ENCODE results near the gene ERC1. TPM values are rescaled to one million over a fixed set of nuclear protein-coding genes. Genes with fewer than 3 reads are reported as not detected.

ERC1 gene
- total and polyA plus RNA-seq, 2 of the 4 experiments (the other 2 are of a cell fraction), result 11.6 to 25.6 TPM

GRCh38 chr12:1525858-1526257 is 534.8 kb downstream of the ERC1 start:
- no peak overlapping the region for H2AK9ac ChIP-seq (replicated peaks; ENCODE audit: low read depth, low read length, poor library complexity)
- H3K56ac ChIP-seq (ENCODE audit: extremely low read depth, insufficient read depth, low read length), result no peak overlapping the region
- no peak overlapping the region for H4K8ac ChIP-seq (ENCODE audit: low read depth in 2 of 2, low read length in 2 of 2)
- H3K4ac ChIP-seq (ENCODE audit: low read depth, low read length), result no peak overlapping the region
- in situ Hi-C loops (cut with MboI; ENCODE audit: low sequenced_read_pairs) (no loop called here), intact Hi-C loops (cut with micrococcal nuclease) (no loop called here), dilution Hi-C loops (cut with HindIII; ENCODE audit: low sequenced_read_pairs, unreplicated experiment) (no loop called here)
- H3K79me1 ChIP-seq (ENCODE audit: low read depth in 1 of 2, low read length in 2 of 2), result peaks cover 0 to 31% of the 10 kb centered on the region in 2 experiments; a peak in 2 of 4 replicates
- no peak overlapping the region for H3K4me3 ChIP-seq (ENCODE audit: insufficient read depth, low read depth, low read length)
- no peak for ATAC-seq (ENCODE audit: low read depth)
- no peaks in the 10 kb centered on the region for H4K20me1 ChIP-seq (ENCODE audit: insufficient read depth, low read length)
- H3K4me2 ChIP-seq (ENCODE audit: low read depth, low read length), result no peak overlapping the region
- WGBS, 2 experiments (ENCODE audit: extremely low coverage in 2 of 2, insufficient read length in 1 of 2), result 100% methylated on average over 6 of the region's 10 CpGs; no CpG with 5 or more reads in 1 of the 2 experiments
- no peaks in the 10 kb centered on the region for H3K36me3 ChIP-seq (ENCODE audit: control insufficient read depth, insufficient read depth, low read length)
- no peak overlapping the region for H3K14ac ChIP-seq (replicated peaks; ENCODE audit: low read depth, low read length)
- H4K5ac ChIP-seq (ENCODE audit: low read depth, low read length), result no peak overlapping the region
- DNase-seq, result no peak
- peak overlapping the region; percentile 59; the same call in 1 of the 2 replicates for H2AK5ac ChIP-seq (ENCODE audit: low read depth, low read length)
- no peak overlapping the region for H3K23ac ChIP-seq (ENCODE audit: low read depth, low read length)
- ChIA-PET POLR2A (ENCODE audit: unreplicated experiment) (no interaction called here), CTCF (interaction anchor here (0.7 kb wide), 1 partner anchor 8 kb away, joined by 3 read pairs; no protein-coding TSS in a partner anchor)
- peaks cover 11% of the 10 kb centered on the region for H3K4me1 ChIP-seq (ENCODE audit: control insufficient read depth, insufficient read depth, low read length)
- TF ChIP-seq MXI1 (IDR thresholded peaks at IDR 0.05; ENCODE audit: borderline replicate concordance, low read depth, low read length), result no peak
- no peak overlapping the region for H2AFZ ChIP-seq (replicated peaks; ENCODE audit: low read length, poor library complexity)
- BruUV-seq (replicated peaks), result no TSS peak
- no peak overlapping the region for H2BK20ac ChIP-seq (ENCODE audit: low read depth, low read length)
- H2BK5ac ChIP-seq (ENCODE audit: low read depth, low read length, poor library complexity, severe bottlenecking), result no peak overlapping the region
- no peak overlapping the region for H2BK120ac ChIP-seq (ENCODE audit: low read depth, low read length)
- H3K9ac ChIP-seq (ENCODE audit: low read depth, low read length), result no peak overlapping the region
- no peak overlapping the region for H3K18ac ChIP-seq (ENCODE audit: low read depth, low read length)
- H4K91ac ChIP-seq (ENCODE audit: insufficient read depth, low read depth, low read length), result no peak overlapping the region
- H3K9me3 ChIP-seq (ENCODE audit: control insufficient read depth, insufficient read depth, low read length), result no peaks in the 10 kb centered on the region
- H3K9me1 ChIP-seq (ENCODE audit: insufficient read depth, low read length), result peaks cover 14% of the 10 kb centered on the region
- H2BK15ac ChIP-seq (ENCODE audit: low read depth, low read length), result no peak overlapping the region
- no peak overlapping the region for H3K27ac ChIP-seq (ENCODE audit: insufficient read depth, low read length)
- no peaks in the 10 kb centered on the region for H3K27me3 ChIP-seq (ENCODE audit: control insufficient read depth, insufficient read depth, low read length)
